ENCODE results near the gene AGL. TPM values are rescaled to one million over a fixed set of nuclear protein-coding genes. Genes with fewer than 3 reads are reported as not detected.

AGL gene
- total and polyA plus RNA-seq, 2 of the 8 experiments (the other 6 are each of a cell fraction or from before 2014, with no cell fraction given), result 2.7 to 19.2 TPM

DNA sequence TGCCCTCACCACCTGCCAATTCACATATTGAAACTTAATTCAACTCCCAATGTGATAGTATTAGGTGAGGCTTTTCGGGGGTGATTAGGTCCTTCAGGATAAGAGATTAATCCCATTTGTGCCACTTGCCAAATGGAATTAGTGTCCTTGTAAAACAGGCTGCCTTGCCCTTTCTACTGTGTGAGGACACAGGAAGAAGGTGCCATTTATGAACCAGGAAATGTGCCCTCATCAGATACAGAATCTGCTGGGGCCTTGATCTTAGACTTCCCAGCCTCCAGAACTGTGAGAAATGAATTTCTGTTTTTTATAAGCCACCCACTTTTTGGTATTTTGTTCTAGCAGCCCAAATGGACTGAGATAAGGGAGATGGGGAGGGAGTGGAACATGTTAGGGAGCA is 39.1 kb upstream of the AGL start:
- Histone ChIP-seq H3K36me3 (ENCODE audit: control insufficient read depth in 2 of 4, insufficient read depth in 4 of 4, low read length in 3 of 4) (no peaks in the 10 kb centered on the region), H3K9ac (replicated peaks in 1 of 4; ENCODE audit: extremely low read depth in 1 of 4, low read depth in 3 of 4, low read length in 3 of 4) (no peak overlapping the region), H2BK12ac (ENCODE audit: low read depth, low read length) (no peak overlapping the region), H3K9me3 (ENCODE audit: insufficient read depth in 2 of 2, low read depth in 1 of 2, low read length in 1 of 2) (no peaks in the 10 kb centered on the region), H3K79me2 (ENCODE audit: control insufficient read depth in 1 of 2, insufficient read depth in 2 of 2, low read length in 2 of 2) (no peaks in the 10 kb centered on the region), H3K23ac (ENCODE audit: insufficient read length) (no peak overlapping the region), H3K14ac (ENCODE audit: insufficient read length) (no peak overlapping the region), H3K27me3 (replicated peaks in 1 of 4; ENCODE audit: control insufficient read depth in 3 of 4, extremely low read depth in 1 of 4, insufficient read depth in 3 of 4, low read length in 3 of 4) (no peaks in the 10 kb centered on the region), H3K56ac (replicated peaks; ENCODE audit: insufficient read length, low read depth, low read length) (no peak overlapping the region), H2AFZ (ENCODE audit: low read length) (no peak overlapping the region), H2BK15ac (ENCODE audit: low read length) (no peak overlapping the region), H4K5ac (ENCODE audit: insufficient read length, low read depth, low read length) (no peak overlapping the region), H2BK120ac (replicated peaks; ENCODE audit: low read depth, low read length) (no peak overlapping the region), H2BK5ac (ENCODE audit: low read depth, low read length) (no peak overlapping the region), H3K4me3 (ENCODE audit: extremely low read depth in 1 of 4, insufficient read depth in 2 of 4, low read depth in 3 of 4, low read length in 4 of 4) (no peak overlapping the region), H2AK5ac (ENCODE audit: low read depth, low read length) (no peak overlapping the region), H4K91ac (replicated peaks; ENCODE audit: insufficient read length, low read length) (no peak overlapping the region), H3K18ac (ENCODE audit: extremely low read depth, low read length) (no peak overlapping the region), H3K79me1 (ENCODE audit: low read depth, low read length) (no peaks in the 10 kb centered on the region), H3K4me2 (ENCODE audit: insufficient read depth in 1 of 2, low read depth in 2 of 2, low read length in 2 of 2) (no peak overlapping the region), H4K20me1 (replicated peaks in 1 of 2; ENCODE audit: control insufficient read depth in 1 of 2, insufficient read depth in 2 of 2, low read length in 2 of 2) (no peaks in the 10 kb centered on the region), H3K4me1 (replicated peaks in 1 of 4; ENCODE audit: control insufficient read depth in 3 of 4, insufficient read depth in 4 of 4, low read length in 3 of 4) (peaks cover 0 to 2% (median 0%) of the 10 kb centered on the region in 4 experiments; a peak in 1 of 7 replicates), H4K8ac (ENCODE audit: extremely low read depth, insufficient read depth, low read length) (no peak overlapping the region), H3K27ac (ENCODE audit: low read depth, low read length) (no peak overlapping the region), H2BK20ac (ENCODE audit: low read length) (no peak overlapping the region), H3K23me2 (ENCODE audit: low read depth, low read length) (no peaks in the 10 kb centered on the region), H3K4ac (replicated peaks; ENCODE audit: insufficient read length, low read depth, low read length) (no peak overlapping the region)
- no peak for DNase-seq (ENCODE audit: low read depth in 1 of 2, low spot score in 2 of 2)
- POLR2A ChIA-PET (ENCODE audit: partially characterized antibody), result no interaction called here
- FAIRE-seq, result no peak
- CTCF ChIA-PET (ENCODE audit: partially characterized antibody), result interaction anchor here (0.9 to 1.5 kb wide), 2 partner anchors 8 to 222 kb away, joined by 3 to 4 read pairs; no protein-coding TSS in a partner anchor
- WGBS, 2 experiments (ENCODE audit: extremely low coverage in 1 of 2, insufficient coverage in 1 of 2, insufficient read length in 1 of 2, insufficient replicate concordance in 2 of 2, low coverage in 1 of 2, low lambda C conversion rate in 2 of 2, missing lambda C conversion rate in 1 of 2), result 67% methylated on average over 1 of the region's 1 CpG; no CpG with 5 or more reads in 1 of the 2 experiments
- TF ChIP-seq FOSL1 (IDR thresholded peaks at IDR 0.05; ENCODE audit: insufficient read depth, low read depth, low read length) (no peak), GTF2F1 (IDR thresholded peaks at IDR 0.05; ENCODE audit: borderline replicate concordance, low read depth, low read length) (no peak), BACH1 (IDR thresholded peaks at IDR 0.05; ENCODE audit: low read length) (no peak), SRF (IDR thresholded peaks at IDR 0.05; ENCODE audit: low read depth, low read length) (no peak), NRF1 (IDR thresholded peaks at IDR 0.05; ENCODE audit: low read depth, low read length) (no peak), SIRT6 (IDR thresholded peaks at IDR 0.05; ENCODE audit: low read length) (no peak), USF2 (IDR thresholded peaks at IDR 0.05; ENCODE audit: low read length) (no peak), SIN3A (conservative IDR thresholded peaks at IDR 0.05 in 1 of 2, IDR thresholded peaks at IDR 0.05 in 1 of 2; ENCODE audit: low read depth in 1 of 2, low read length in 2 of 2) (no peak), CBX8 (IDR thresholded peaks at IDR 0.05; ENCODE audit: borderline replicate concordance, low read depth, low read length) (no peak), JUND (IDR thresholded peaks at IDR 0.05; ENCODE audit: low read length) (no peak)
- TF ChIP-seq, protein P1, sequence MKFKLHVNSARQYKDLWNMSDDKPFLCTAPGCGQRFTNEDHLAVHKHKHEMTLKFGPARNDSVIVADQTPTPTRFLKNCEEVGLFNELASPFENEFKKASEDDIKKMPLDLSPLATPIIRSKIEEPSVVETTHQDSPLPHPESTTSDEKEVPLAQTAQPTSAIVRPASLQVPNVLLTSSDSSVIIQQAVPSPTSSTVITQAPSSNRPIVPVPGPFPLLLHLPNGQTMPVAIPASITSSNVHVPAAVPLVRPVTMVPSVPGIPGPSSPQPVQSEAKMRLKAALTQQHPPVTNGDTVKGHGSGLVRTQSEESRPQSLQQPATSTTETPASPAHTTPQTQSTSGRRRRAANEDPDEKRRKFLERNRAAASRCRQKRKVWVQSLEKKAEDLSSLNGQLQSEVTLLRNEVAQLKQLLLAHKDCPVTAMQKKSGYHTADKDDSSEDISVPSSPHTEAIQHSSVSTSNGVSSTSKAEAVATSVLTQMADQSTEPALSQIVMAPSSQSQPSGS (IDR thresholded peaks at IDR 0.05; ENCODE audit: low read length), result no peak
- TF ChIP-seq, protein P2, sequence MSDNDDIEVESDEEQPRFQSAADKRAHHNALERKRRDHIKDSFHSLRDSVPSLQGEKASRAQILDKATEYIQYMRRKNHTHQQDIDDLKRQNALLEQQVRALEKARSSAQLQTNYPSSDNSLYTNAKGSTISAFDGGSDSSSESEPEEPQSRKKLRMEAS (IDR thresholded peaks at IDR 0.05), result no peak
